Activated CD8-positive, alpha-beta memory T cell treated with anti-CD3 and anti-CD28 coated beads, Interleukin-2, amount 50 U/mL, for 4 hours (primary cell): ENCODE data around the gene PAH.

ENCODE experiments used
- DNase-seq: peaks from one replicate; pipeline ENCODE4 v3.0.0-alpha.2; 2020

Gene PAH

GRCh38 chr12:102950107-102950949, 33.3 kb upstream of the PAH start:
- no peak for DNase-seq

GRCh38 chr12:102948941-102949352, 31.9 kb upstream of the PAH start:
- DNase-seq: peak; percentile 59

GRCh38 chr12:102946042-102946441, 29.0 kb upstream of the PAH start:
- DNase-seq: no peak

GRCh38 chr12:102939670-102940222, 22.7 kb upstream of the PAH start:
- DNase-seq: no peak

GRCh38 chr12:102939059-102939458, 22.0 kb upstream of the PAH start:
- DNase-seq: no peak

GRCh38 chr12:102933168-102933567, 16.1 kb upstream of the PAH start:
- no peak for DNase-seq

- DNase-seq: no peak
These were observed 10.2 kb upstream of the PAH start for GRCh38 chr12:102927220-102927619.

GRCh38 chr12:102921240-102921639, 4.2 kb upstream of the PAH start:
- DNase-seq: no peak

- no peak for DNase-seq
These were observed 3.2 kb upstream of the PAH start for GRCh38 chr12:102920271-102920670.

GRCh38 chr12:102918840-102919239, 1.8 kb upstream of the PAH start:
- no peak for DNase-seq

- DNase-seq: no peak
These were observed 605 bp downstream of the PAH start for GRCh38 chr12:102916252-102917025.

GRCh38 chr12:102913453-102914226, 3.4 kb downstream of the PAH start:
- no peak for DNase-seq

GRCh38 chr12:102912258-102912657, 4.8 kb downstream of the PAH start:
- no peak for DNase-seq

GRCh38 chr12:102911320-102911719, 5.7 kb downstream of the PAH start:
- DNase-seq: no peak

- no peak for DNase-seq
These were observed 6.3 kb downstream of the PAH start for GRCh38 chr12:102910792-102911191.

GRCh38 chr12:102910137-102910536, 6.9 kb downstream of the PAH start:
- no peak for DNase-seq

GRCh38 chr12:102907918-102908317, 9.1 kb downstream of the PAH start:
- DNase-seq: no peak

GRCh38 chr12:102905229-102905628, 11.8 kb downstream of the PAH start:
- DNase-seq: no peak

- no peak for DNase-seq
These were observed 13.6 kb downstream of the PAH start for GRCh38 chr12:102903337-102904007.

GRCh38 chr12:102902093-102902492, 15.0 kb downstream of the PAH start:
- no peak for DNase-seq

GRCh38 chr12:102900389-102900788, 16.7 kb downstream of the PAH start:
- no peak for DNase-seq

GRCh38 chr12:102896067-102896466, 21.0 kb downstream of the PAH start:
- DNase-seq: no peak

- DNase-seq: no peak
These were observed 25.3 kb downstream of the PAH start for GRCh38 chr12:102891756-102892155.
